H1 (cell line): ENCODE data around the gene ADAM22. TPM values are rescaled to one million over a fixed set of nuclear protein-coding genes. Genes with fewer than 3 reads are reported as not detected.

ENCODE experiments used
- CTCF ChIA-PET: fragments of 300-600 bp; sonication (Branson Sonifier 250); formaldehyde crosslinking; loops from one replicate; lab custom pipeline; 2021; ENCODE audit not compliant: partially characterized antibody; lab: Charles Lee
- POLR2A ChIA-PET: fragments of 300-600 bp; sonication (Branson Sonifier 250); formaldehyde crosslinking; loops from one replicate; lab custom pipeline; 2021; ENCODE audit warnings: inconsistent platforms; ENCODE audit not compliant: partially characterized antibody; lab: Charles Lee
- DNase-seq, 2 experiments: peaks; one replicate each; pipeline versions ENCODE4 v3.0.0 to v3.0.0-alpha.2; 2010 to 2022; ENCODE audit warnings: low spot score in 2 of 2, low read depth in 1 of 2, mixed read lengths in 1 of 2
- FAIRE-seq: peaks from 2 replicates; lab custom pipeline; 2011; peaks lifted over from hg19 to GRCh38; lab: Jason Lieb, UNC
- H2AFZ ChIP-seq: 2 replicates; pipeline ENCODE4 v1.8.1; 2012; ENCODE audit warnings: low read length, inconsistent platforms
- H2AK5ac ChIP-seq: 2 replicates; pipeline ENCODE4 v1.6.1; 2013; ENCODE audit warnings: low read depth, low read length
- H2BK120ac ChIP-seq: replicated peaks from 2 replicates; pipeline ENCODE3; 2013; ENCODE audit warnings: low read depth, low read length, inconsistent platforms
- H2BK12ac ChIP-seq: 2 replicates; pipeline ENCODE4 v1.6.1; 2013; ENCODE audit warnings: low read depth, low read length
- H2BK15ac ChIP-seq: 2 replicates; pipeline ENCODE4 v1.6.1; 2013; ENCODE audit warnings: low read length
- H2BK20ac ChIP-seq: 2 replicates; pipeline ENCODE4 v1.6.1; 2013; ENCODE audit warnings: low read length
- H2BK5ac ChIP-seq: 2 replicates; pipeline ENCODE4 v1.6.1; 2013; ENCODE audit warnings: low read depth, low read length
- H3K14ac ChIP-seq: 2 replicates; pipeline ENCODE4 v1.6.1; 2013; ENCODE audit warnings: inconsistent platforms; ENCODE audit not compliant: insufficient read length
- H3K18ac ChIP-seq: 2 replicates; pipeline ENCODE4 v1.6.1; 2013; ENCODE audit warnings: low read length; ENCODE audit errors: extremely low read depth
- H3K23ac ChIP-seq: 2 replicates; pipeline ENCODE4 v1.6.1; 2013; ENCODE audit warnings: inconsistent platforms; ENCODE audit not compliant: insufficient read length
- H3K23me2 ChIP-seq: 2 replicates; pipeline ENCODE4 v1.6.1; 2013; ENCODE audit warnings: low read depth, low read length
- H3K27ac ChIP-seq: 2 replicates; pipeline ENCODE4 v1.6.1; 2011; ENCODE audit warnings: low read depth, low read length, inconsistent platforms
- H3K27me3 ChIP-seq, 4 experiments: replicated peaks in 1 of 4; 1 replicate in 1 of 4; 2 replicates in 3 of 4; pipeline versions ENCODE4 v1.6.1 to v1.8.1; 2011 to 2013; ENCODE audit warnings: low read length in 3 of 4, mild to moderate bottlenecking in 3 of 4, inconsistent platforms in 2 of 4, mixed read lengths in 2 of 4, moderate library complexity in 1 of 4; ENCODE audit not compliant: control insufficient read depth in 3 of 4, insufficient read depth in 3 of 4; ENCODE audit errors: extremely low read depth in 1 of 4
- H3K36me3 ChIP-seq, 4 experiments: 2 replicates each; pipeline versions ENCODE4 v1.6.1 to v1.8.1; 2011 to 2013; ENCODE audit warnings: mild to moderate bottlenecking in 4 of 4, low read length in 3 of 4, moderate library complexity in 2 of 4, control low read depth in 1 of 4, inconsistent platforms in 1 of 4; ENCODE audit not compliant: insufficient read depth in 4 of 4, control insufficient read depth in 2 of 4
- H3K4ac ChIP-seq: replicated peaks from 2 replicates; pipeline ENCODE3; 2013; ENCODE audit warnings: low read length, low read depth, mixed read lengths, inconsistent platforms; ENCODE audit not compliant: insufficient read length
- H3K4me1 ChIP-seq, 4 experiments: replicated peaks in 1 of 4; 1 replicate in 1 of 4; 2 replicates in 3 of 4; pipeline versions ENCODE4 v1.6.1 to v1.8.1; 2011 to 2013; ENCODE audit warnings: low read length in 3 of 4, inconsistent platforms in 2 of 4, mixed read lengths in 1 of 4; ENCODE audit not compliant: insufficient read depth in 4 of 4, control insufficient read depth in 3 of 4
- H3K4me2 ChIP-seq, 2 experiments: 2 replicates each; pipeline versions ENCODE4 v1.6.1 to v1.8.1; 2011 to 2013; ENCODE audit warnings: low read depth in 2 of 2, low read length in 2 of 2, control low read depth in 1 of 2, inconsistent platforms in 1 of 2, mild to moderate bottlenecking in 1 of 2; ENCODE audit not compliant: insufficient read depth in 1 of 2
- H3K4me3 ChIP-seq, 4 experiments: fragments of 200-600, 300-600 bp in 1 of 4; sonication (generic), shearing (Covaris generic), sonication (Bioruptor Twin) in 1 of 4; 2 replicates each; pipeline versions ENCODE4 v1.5.1 to v1.8.1; 2011 to 2016; ENCODE audit warnings: low read length in 4 of 4, low read depth in 3 of 4, control low read depth in 2 of 4, inconsistent platforms in 2 of 4, mild to moderate bottlenecking in 2 of 4, mixed read lengths in 1 of 4, moderate library complexity in 1 of 4; ENCODE audit not compliant: insufficient read depth in 2 of 4; ENCODE audit errors: extremely low read depth in 1 of 4
- H3K56ac ChIP-seq: replicated peaks from 2 replicates; pipeline ENCODE3; 2013; ENCODE audit warnings: low read depth, mild to moderate bottlenecking, mixed read lengths, low read length, inconsistent platforms; ENCODE audit not compliant: insufficient read length
- H3K79me1 ChIP-seq: 2 replicates; pipeline ENCODE4 v1.6.1; 2013; ENCODE audit warnings: low read depth, low read length, control low read depth
- H3K79me2 ChIP-seq, 2 experiments: 2 replicates each; pipeline versions ENCODE4 v1.6.1 to v1.8.1; 2012 to 2013; ENCODE audit warnings: low read length in 2 of 2, mild to moderate bottlenecking in 2 of 2, inconsistent platforms in 1 of 2; ENCODE audit not compliant: insufficient read depth in 2 of 2, control insufficient read depth in 1 of 2
- H3K9ac ChIP-seq, 4 experiments: replicated peaks in 1 of 4; 1 replicate in 1 of 4; 2 replicates in 3 of 4; pipeline versions ENCODE4 v1.6.1 to v1.8.1; 2011 to 2013; ENCODE audit warnings: low read depth in 3 of 4, low read length in 3 of 4, control low read depth in 2 of 4, mild to moderate bottlenecking in 2 of 4, moderate library complexity in 2 of 4, inconsistent platforms in 1 of 4; ENCODE audit errors: extremely low read depth in 1 of 4
- H3K9me3 ChIP-seq, 2 experiments: 2 replicates each; pipeline versions ENCODE4 v1.6.1 to v1.8.1; 2012 to 2013; ENCODE audit warnings: mild to moderate bottlenecking in 2 of 2, moderate library complexity in 2 of 2, control low read depth in 1 of 2, inconsistent platforms in 1 of 2, low read depth in 1 of 2, low read length in 1 of 2, mixed read lengths in 1 of 2; ENCODE audit not compliant: insufficient read depth in 2 of 2
- H4K20me1 ChIP-seq, 2 experiments: replicated peaks in 1 of 2; 2 replicates each; pipeline versions ENCODE3 to v1.8.1; 2011 to 2013; ENCODE audit warnings: inconsistent platforms in 2 of 2, low read length in 2 of 2, mild to moderate bottlenecking in 1 of 2; ENCODE audit not compliant: insufficient read depth in 2 of 2, control insufficient read depth in 1 of 2
- H4K5ac ChIP-seq: 2 replicates; pipeline ENCODE4 v1.6.1; 2013; ENCODE audit warnings: low read length, low read depth, mixed read lengths, inconsistent platforms; ENCODE audit not compliant: insufficient read length
- H4K8ac ChIP-seq: 2 replicates; pipeline ENCODE4 v1.8.0; 2013; ENCODE audit warnings: mild to moderate bottlenecking, moderate library complexity, low read length, inconsistent platforms; ENCODE audit not compliant: insufficient read depth; ENCODE audit errors: extremely low read depth
- H4K91ac ChIP-seq: replicated peaks from 2 replicates; pipeline ENCODE3; 2013; ENCODE audit warnings: low read length, mixed read lengths, inconsistent platforms; ENCODE audit not compliant: insufficient read length
- POLR2A ChIP-seq, 2 experiments: IDR thresholded peaks; 1 replicate in 1 of 2; 2 replicates in 1 of 2; pipeline ENCODE4 v1.6.1; 2011; ENCODE audit warnings: low read depth in 2 of 2, low read length in 2 of 2, mild to moderate bottlenecking in 2 of 2; ENCODE audit errors: control extremely low read depth in 1 of 2
- WGBS, 2 experiments: shearing (Covaris generic) in 1 of 2; methylation state at CpG; one replicate each; pipeline versions ENCODE4 v1.1.6 to v1.1.7; 2013 to 2015; ENCODE audit warnings: low lambda C conversion rate in 2 of 2, mixed read lengths in 2 of 2, inconsistent platforms in 1 of 2, low coverage in 1 of 2, missing lambda C conversion rate in 1 of 2; ENCODE audit not compliant: insufficient replicate concordance in 2 of 2, insufficient coverage in 1 of 2, insufficient read length in 1 of 2; ENCODE audit errors: extremely low coverage in 1 of 2, missing lambda C conversion rate in 1 of 2; 5-methylcytosine and 5-hydroxymethylcytosine counted together
- polyA plus RNA-seq, 7 experiments: library from polyadenylated mRNA; depleted of rRNA in 3 of 7; stranded (reverse) in 5 of 7; unstranded in 2 of 7; fragments of >200 nt in 5 of 7; fragments of 200-250 nt in 2 of 7; gene quantifications; 1 replicate in 5 of 7; 2 replicates in 1 of 7; 4 replicates in 1 of 7; pipeline versions ENCODE4 v1.2.1 to v1.2.3, GENCODE V29; 2011 to 2013; ENCODE audit warnings: missing spikeins in 2 of 7, mixed read lengths in 2 of 7
- total RNA-seq: library from RNA; stranded (reverse); fragmentation: NEBNext Ultra II Directional; extraction: Animal tissue kit (Norgen Biotek cat#: 25700); gene quantifications from 2 replicates; pipeline ENCODE4 v1.2.1, GENCODE V29; 2021

The ADAM22 gene
- total and polyA plus RNA-seq, 2 of the 8 experiments (the other 6 are each of a cell fraction or from before 2014, with no cell fraction given), result 4.6 to 21.4 TPM

DNA sequence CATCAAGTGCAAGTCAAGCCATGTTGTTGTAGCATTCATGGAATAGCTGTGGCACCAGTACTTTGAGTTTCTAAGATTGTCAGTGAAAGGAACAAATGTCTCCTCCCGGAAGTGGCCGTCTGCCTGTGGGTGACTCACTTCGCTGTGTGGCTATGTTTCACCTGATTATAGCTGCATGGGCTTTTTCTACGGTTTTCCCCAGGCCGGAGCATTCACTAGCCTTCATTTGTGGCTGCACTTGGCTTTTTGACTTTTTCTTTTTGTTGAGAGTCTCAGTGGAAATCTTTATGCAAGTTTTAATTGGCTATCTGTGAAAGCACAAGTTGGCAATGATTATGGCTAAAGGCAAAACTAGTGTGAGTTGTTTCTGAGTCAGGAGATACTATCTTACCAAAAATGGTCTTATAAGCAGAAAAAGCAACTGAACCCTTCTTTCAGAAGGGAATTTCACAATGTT lies 250.8 kb downstream of the ADAM22 start:
- DNase-seq, result no peak
- Histone ChIP-seq H3K23me2 (no peaks in the 10 kb centered on the region), H2BK20ac (no peak overlapping the region), H3K9me3 (no peaks in the 10 kb centered on the region), H2AFZ (no peak overlapping the region), H2BK12ac (no peak overlapping the region), H3K27me3 (no peaks in the 10 kb centered on the region)
- CTCF ChIA-PET, result interaction anchor here (1.4 kb wide), 1 partner anchor 18 kb away, joined by 3 read pairs; no protein-coding TSS in a partner anchor
- no peak for TF ChIP-seq POLR2A (IDR thresholded peaks at IDR 0.05; ENCODE audit: control extremely low read depth in 1 of 2, low read depth in 2 of 2, low read length in 2 of 2)
- TF ChIP-seq, all 59 proteins: peak for 0
- Histone ChIP-seq H3K9ac (no peak overlapping the region), H2BK15ac (no peak overlapping the region), H3K79me2 (no peaks in the 10 kb centered on the region), H3K23ac (no peak overlapping the region), H4K20me1 (no peaks in the 10 kb centered on the region), H3K36me3 (no peaks in the 10 kb centered on the region), H3K4me1 (peaks cover 0 to 4% (median 0%) of the 10 kb centered on the region in 4 experiments; a peak in 3 of 7 replicates), H3K18ac (no peak overlapping the region), H3K4ac (no peak overlapping the region), H2BK5ac (no peak overlapping the region), H3K4me3 (no peak overlapping the region), H4K5ac (no peak overlapping the region), H4K8ac (no peak overlapping the region), H3K14ac (no peak overlapping the region), H3K27ac (no peak overlapping the region), H2AK5ac (no peak overlapping the region), H4K91ac (no peak overlapping the region), H3K56ac (no peak overlapping the region), H3K4me2 (no peak overlapping the region), H2BK120ac (no peak overlapping the region), H3K79me1 (no peaks in the 10 kb centered on the region)
- no peak for FAIRE-seq
- POLR2A ChIA-PET, result no interaction called here
- WGBS, 2 experiments, result 89% methylated on average over 5 of the region's 5 CpGs; no CpG with 5 or more reads in 1 of the 2 experiments
